ENCODE data around the gene MTA3. TPM values are rescaled to one million over a fixed set of nuclear protein-coding genes. Genes with fewer than 3 reads are reported as not detected.

MTA3 gene
- total and polyA plus RNA-seq, 2 of the 8 experiments (the other 6 are each of a cell fraction or from before 2014, with no cell fraction given), result 125 to 184 TPM

DNA sequence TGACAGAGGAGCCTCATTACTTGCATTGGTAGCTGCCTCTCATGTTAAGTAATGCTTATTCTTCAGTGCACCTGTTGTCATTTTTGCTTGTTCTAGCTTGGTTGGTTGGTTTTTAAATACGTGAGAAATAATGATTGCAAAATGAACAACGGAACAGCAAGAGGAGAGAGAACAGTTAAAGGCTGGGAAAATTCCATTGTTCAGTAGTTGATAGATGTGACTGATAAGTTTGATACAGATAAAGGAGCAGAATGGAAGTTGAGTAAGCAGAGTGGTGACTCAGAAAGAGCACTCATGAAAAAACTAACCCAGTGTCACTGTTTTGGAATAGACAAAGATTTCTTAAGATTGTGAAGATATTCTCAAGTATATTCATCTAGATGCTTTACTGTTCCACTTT, 50.5 kb downstream of the MTA3 start (continued):
- TF ChIP-seq, protein P1, sequence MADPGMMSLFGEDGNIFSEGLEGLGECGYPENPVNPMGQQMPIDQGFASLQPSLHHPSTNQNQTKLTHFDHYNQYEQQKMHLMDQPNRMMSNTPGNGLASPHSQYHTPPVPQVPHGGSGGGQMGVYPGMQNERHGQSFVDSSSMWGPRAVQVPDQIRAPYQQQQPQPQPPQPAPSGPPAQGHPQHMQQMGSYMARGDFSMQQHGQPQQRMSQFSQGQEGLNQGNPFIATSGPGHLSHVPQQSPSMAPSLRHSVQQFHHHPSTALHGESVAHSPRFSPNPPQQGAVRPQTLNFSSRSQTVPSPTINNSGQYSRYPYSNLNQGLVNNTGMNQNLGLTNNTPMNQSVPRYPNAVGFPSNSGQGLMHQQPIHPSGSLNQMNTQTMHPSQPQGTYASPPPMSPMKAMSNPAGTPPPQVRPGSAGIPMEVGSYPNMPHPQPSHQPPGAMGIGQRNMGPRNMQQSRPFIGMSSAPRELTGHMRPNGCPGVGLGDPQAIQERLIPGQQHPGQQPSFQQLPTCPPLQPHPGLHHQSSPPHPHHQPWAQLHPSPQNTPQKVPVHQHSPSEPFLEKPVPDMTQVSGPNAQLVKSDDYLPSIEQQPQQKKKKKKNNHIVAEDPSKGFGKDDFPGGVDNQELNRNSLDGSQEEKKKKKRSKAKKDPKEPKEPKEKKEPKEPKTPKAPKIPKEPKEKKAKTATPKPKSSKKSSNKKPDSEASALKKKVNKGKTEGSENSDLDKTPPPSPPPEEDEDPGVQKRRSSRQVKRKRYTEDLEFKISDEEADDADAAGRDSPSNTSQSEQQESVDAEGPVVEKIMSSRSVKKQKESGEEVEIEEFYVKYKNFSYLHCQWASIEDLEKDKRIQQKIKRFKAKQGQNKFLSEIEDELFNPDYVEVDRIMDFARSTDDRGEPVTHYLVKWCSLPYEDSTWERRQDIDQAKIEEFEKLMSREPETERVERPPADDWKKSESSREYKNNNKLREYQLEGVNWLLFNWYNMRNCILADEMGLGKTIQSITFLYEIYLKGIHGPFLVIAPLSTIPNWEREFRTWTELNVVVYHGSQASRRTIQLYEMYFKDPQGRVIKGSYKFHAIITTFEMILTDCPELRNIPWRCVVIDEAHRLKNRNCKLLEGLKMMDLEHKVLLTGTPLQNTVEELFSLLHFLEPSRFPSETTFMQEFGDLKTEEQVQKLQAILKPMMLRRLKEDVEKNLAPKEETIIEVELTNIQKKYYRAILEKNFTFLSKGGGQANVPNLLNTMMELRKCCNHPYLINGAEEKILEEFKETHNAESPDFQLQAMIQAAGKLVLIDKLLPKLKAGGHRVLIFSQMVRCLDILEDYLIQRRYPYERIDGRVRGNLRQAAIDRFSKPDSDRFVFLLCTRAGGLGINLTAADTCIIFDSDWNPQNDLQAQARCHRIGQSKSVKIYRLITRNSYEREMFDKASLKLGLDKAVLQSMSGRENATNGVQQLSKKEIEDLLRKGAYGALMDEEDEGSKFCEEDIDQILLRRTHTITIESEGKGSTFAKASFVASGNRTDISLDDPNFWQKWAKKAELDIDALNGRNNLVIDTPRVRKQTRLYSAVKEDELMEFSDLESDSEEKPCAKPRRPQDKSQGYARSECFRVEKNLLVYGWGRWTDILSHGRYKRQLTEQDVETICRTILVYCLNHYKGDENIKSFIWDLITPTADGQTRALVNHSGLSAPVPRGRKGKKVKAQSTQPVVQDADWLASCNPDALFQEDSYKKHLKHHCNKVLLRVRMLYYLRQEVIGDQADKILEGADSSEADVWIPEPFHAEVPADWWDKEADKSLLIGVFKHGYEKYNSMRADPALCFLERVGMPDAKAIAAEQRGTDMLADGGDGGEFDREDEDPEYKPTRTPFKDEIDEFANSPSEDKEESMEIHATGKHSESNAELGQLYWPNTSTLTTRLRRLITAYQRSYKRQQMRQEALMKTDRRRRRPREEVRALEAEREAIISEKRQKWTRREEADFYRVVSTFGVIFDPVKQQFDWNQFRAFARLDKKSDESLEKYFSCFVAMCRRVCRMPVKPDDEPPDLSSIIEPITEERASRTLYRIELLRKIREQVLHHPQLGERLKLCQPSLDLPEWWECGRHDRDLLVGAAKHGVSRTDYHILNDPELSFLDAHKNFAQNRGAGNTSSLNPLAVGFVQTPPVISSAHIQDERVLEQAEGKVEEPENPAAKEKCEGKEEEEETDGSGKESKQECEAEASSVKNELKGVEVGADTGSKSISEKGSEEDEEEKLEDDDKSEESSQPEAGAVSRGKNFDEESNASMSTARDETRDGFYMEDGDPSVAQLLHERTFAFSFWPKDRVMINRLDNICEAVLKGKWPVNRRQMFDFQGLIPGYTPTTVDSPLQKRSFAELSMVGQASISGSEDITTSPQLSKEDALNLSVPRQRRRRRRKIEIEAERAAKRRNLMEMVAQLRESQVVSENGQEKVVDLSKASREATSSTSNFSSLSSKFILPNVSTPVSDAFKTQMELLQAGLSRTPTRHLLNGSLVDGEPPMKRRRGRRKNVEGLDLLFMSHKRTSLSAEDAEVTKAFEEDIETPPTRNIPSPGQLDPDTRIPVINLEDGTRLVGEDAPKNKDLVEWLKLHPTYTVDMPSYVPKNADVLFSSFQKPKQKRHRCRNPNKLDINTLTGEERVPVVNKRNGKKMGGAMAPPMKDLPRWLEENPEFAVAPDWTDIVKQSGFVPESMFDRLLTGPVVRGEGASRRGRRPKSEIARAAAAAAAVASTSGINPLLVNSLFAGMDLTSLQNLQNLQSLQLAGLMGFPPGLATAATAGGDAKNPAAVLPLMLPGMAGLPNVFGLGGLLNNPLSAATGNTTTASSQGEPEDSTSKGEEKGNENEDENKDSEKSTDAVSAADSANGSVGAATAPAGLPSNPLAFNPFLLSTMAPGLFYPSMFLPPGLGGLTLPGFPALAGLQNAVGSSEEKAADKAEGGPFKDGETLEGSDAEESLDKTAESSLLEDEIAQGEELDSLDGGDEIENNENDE (IDR thresholded peaks at IDR 0.05; ENCODE audit: insufficient replicate concordance, low read length), result no peak
- TF ChIP-seq CBX8 (IDR thresholded peaks at IDR 0.05; ENCODE audit: borderline replicate concordance, low read depth, low read length), result no peak
- TF ChIP-seq CTBP2 (IDR thresholded peaks at IDR 0.05; ENCODE audit: borderline replicate concordance, insufficient read depth, insufficient read length, low read length), result no peak
- TF ChIP-seq, protein P2, sequence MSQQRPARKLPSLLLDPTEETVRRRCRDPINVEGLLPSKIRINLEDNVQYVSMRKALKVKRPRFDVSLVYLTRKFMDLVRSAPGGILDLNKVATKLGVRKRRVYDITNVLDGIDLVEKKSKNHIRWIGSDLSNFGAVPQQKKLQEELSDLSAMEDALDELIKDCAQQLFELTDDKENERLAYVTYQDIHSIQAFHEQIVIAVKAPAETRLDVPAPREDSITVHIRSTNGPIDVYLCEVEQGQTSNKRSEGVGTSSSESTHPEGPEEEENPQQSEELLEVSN (IDR thresholded peaks at IDR 0.05), result no peak
- no peak for TF ChIP-seq PHF8 (conservative IDR thresholded peaks at IDR 0.05; ENCODE audit: low read depth, low read length)
- no peak for TF ChIP-seq RAD21 (IDR thresholded peaks at IDR 0.05 in 1 of 2, conservative IDR thresholded peaks at IDR 0.05 in 1 of 2; ENCODE audit: low read depth in 2 of 2, low read length in 2 of 2)
- no peak for TF ChIP-seq SIRT6 (IDR thresholded peaks at IDR 0.05; ENCODE audit: low read length)
- no peak for TF ChIP-seq CHD1 (IDR thresholded peaks at IDR 0.05; ENCODE audit: low read depth, low read length)

Data from H1 (cell line).